Kidney epithelial cell (primary cell): ENCODE results near the gene RRP12. TPM values are rescaled to one million over a fixed set of nuclear protein-coding genes. Genes with fewer than 3 reads are reported as not detected.

Experiments
- DNase-seq: peaks from one replicate; pipeline ENCODE4 v3.0.0-alpha.2; 2010; ENCODE audit warnings: low read depth
- H3K27me3 ChIP-seq: 2 replicates; pipeline ENCODE4 v1.6.0; 2011; ENCODE audit warnings: low read length; ENCODE audit not compliant: control insufficient read depth, insufficient read depth
- H3K36me3 ChIP-seq: 2 replicates; pipeline ENCODE4 v1.5.1; 2011; ENCODE audit warnings: low read length; ENCODE audit not compliant: control insufficient read depth, insufficient read depth
- H3K4me3 ChIP-seq: 2 replicates; pipeline ENCODE4 v1.5.1; 2011; ENCODE audit warnings: low read depth, mild to moderate bottlenecking, control low read depth, low read length
- CTCF ChIP-seq: IDR thresholded peaks from 2 replicates; pipeline ENCODE4 v1.5.1; 2011; ENCODE audit warnings: mild to moderate bottlenecking, moderate library complexity, low read length, control low read depth, inconsistent platforms; ENCODE audit not compliant: insufficient read depth, poor library complexity, severe bottlenecking
- total RNA-seq: library from RNA; depleted of rRNA; stranded (reverse); fragments of >200 nt; gene quantifications from 2 replicates; pipeline ENCODE4 v1.2.3, GENCODE V29; 2015

RRP12 gene
- total RNA-seq, 1 donor from 2014 or later: 42.6 TPM

DNA sequence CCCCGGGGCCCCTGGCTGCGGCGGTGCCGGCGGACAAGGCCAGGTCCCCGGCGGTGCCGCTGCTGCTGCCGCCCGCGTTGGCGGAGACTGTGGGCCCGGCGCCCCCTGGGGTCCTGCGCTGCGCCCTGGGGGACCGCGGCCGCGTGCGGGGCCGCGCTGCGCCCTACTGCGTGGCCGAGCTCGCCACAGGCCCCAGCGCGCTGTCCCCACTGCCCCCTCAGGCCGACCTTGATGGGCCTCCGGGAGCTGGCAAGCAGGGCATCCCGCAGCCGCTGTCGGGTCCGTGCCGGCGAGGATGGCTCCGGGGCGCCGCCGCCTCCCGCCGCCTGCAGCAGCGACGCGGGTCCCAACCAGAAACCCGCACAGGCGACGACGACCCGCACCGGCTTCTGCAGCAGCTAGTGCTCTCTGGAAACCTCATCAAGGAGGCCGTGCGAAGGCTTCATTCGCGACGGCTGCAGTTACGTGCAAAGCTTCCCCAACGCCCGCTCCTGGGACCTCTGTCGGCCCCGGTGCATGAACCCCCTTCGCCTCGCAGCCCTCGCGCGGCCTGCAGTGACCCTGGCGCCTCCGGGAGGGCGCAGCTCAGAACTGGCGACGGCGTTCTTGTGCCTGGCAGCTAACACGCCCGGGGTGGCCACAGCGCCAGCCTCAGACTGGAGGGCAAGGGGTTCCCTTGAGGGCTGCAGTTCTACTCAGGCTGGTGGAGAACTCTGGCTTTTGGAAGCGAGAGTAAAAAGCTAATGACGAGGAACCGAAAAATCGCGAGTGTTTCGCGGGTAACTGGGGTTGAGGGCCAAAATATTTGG is 81.3 kb downstream of the RRP12 start:
- H3K27me3 ChIP-seq: peaks cover 8% of the 10 kb centered on the region
- H3K36me3 ChIP-seq: no peaks in the 10 kb centered on the region
- no peak for DNase-seq
- TF ChIP-seq CTCF: peak; percentile 6
- H3K4me3 ChIP-seq: peak overlapping the region; percentile 68

DNA sequence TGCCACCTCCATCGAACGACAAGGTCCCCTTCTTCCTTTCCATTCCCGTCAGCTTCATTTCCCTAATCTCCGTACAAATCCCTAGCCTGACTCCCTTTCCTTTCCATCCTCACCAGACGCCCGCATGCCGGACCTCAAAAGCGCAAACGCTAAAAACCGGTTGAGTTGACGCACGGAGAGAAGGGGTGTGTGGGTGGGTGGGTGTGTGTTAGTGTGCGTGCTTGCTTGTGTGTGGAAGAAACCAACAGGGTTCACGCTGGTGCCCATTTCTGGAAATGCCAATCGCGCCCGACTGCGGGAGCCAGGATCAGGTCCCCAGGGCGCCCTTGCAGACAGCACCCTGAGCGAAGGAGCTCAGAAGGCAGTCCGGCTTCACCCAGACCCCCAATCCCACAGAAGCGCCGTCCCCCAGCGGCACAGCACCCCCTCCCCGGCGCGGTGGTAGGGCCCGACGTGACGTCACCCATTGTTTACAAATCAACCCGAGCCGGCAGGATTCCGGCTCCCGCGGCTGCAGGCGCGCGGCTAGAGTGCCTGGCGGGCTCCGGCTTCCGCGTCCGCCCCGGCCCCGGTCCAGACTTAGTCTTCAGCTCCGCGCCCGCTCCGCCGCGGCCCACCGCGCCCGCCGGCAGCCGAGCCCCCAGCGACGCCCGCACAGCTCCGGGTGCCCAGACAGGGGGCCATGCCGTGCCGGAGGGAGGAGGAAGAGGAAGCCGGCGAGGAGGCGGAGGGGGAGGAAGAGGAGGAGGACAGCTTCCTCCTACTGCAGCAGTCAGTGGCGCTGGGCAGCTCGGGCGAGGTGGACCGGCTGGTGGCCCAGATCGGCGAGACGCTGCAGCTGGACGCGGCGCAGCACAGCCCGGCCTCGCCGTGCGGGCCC is 82.1 kb downstream of the RRP12 start, which contains the start of gene FRAT1:
TSS of gene FRAT1 (plus strand) at position 500 of the 880 bp plus-strand sequence. CDS start at position 683, 183 bp downstream.
- peak within 1 kb of the TSS; percentile 68 for H3K4me3 ChIP-seq
- TF ChIP-seq CTCF: no peak
- DNase-seq: peak; percentile 55
- no peaks in the 10 kb centered on the region for H3K36me3 ChIP-seq
- peaks cover 8% of the 10 kb centered on the region for H3K27me3 ChIP-seq

- Histone ChIP-seq H3K27me3 (no peaks in the 10 kb centered on the region), H3K36me3 (no peaks in the 10 kb centered on the region), H3K4me3 (no peak overlapping the region)
- no peak for DNase-seq
- no peak for TF ChIP-seq CTCF
Measured at GRCh38 chr10:97314671-97315070, 86.5 kb downstream of the RRP12 start.

DNA sequence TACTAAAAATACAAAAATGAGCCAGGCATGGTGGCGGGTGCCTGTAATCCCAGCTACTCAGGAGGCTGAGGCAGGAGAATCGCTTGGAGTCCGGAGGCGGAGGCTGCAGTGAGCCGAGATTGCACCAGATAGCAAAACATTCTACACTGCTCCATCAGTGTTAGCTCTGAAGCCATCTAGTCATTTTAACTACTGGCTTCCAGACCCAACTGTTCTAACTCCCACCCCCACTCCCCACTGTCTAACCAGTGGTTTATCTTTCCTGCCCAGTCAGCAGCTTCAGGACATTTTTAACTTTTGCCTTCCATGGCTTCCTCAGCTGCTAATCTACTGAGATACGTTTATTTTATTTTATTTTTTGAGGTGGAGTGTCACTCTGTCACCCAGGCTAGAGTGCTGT is 88.2 kb downstream of the RRP12 start:
- DNase-seq: no peak
- Histone ChIP-seq H3K27me3 (no peaks in the 10 kb centered on the region), H3K36me3 (no peaks in the 10 kb centered on the region), H3K4me3 (no peak overlapping the region)
- no peak for TF ChIP-seq CTCF

GRCh38 chr10:97311111-97311626 is 90.0 kb downstream of the RRP12 start:
- DNase-seq: no peak
- TF ChIP-seq CTCF: no peak
- no peaks in the 10 kb centered on the region for H3K27me3 ChIP-seq
- no peaks in the 10 kb centered on the region for H3K36me3 ChIP-seq
- H3K4me3 ChIP-seq: no peak overlapping the region
